ENCODE measurements around the gene DUSP11. TPM values are rescaled to one million over a fixed set of nuclear protein-coding genes. Genes with fewer than 3 reads are reported as not detected.

The DUSP11 gene
- total and polyA plus RNA-seq, 3 donors from 2014 or later: 32.2 to 56.3 (median 55.3) TPM

DNA sequence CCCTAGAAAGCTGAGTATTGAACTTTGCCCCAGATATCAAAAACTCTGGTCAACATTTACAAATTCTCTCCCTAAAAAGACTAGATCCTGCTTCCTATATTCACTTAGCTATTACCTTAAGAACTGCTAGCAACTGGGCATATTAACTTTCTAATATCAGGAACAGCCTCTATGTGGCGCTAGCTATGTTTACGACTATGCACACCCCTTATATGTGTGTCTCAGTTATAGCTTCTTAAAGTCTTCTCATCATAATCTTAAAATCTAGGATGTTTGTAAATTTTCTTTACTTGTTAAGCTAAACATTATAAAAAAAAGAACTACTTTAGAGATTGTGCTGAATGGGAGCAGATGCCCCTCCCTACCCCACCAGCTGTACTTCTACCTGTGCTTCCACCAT, 47.1 kb upstream of the DUSP11 start:
- no peak for TF ChIP-seq POLR2A (IDR thresholded peaks at IDR 0.05)
- peak in 1 of 3 experiments; percentile 18 for TF ChIP-seq CTCF (IDR thresholded peaks at IDR 0.05)
- no peak for DNase-seq
- no peaks in the 10 kb centered on the region for H3K27me3 ChIP-seq
- H3K36me3 ChIP-seq (ENCODE audit: low read depth, missing control alignments): no peaks in the 10 kb centered on the region
- intact Hi-C loops (cut with DNase I; ENCODE audit: low total_unique reads): no loop called here
- H3K9me3 ChIP-seq: no peaks in the 10 kb centered on the region
- no peak overlapping the region for H3K4me3 ChIP-seq
- 55 to 64% methylated on average over 2 of the region's 2 CpGs for WGBS, 2 donors
- peaks cover 17% of the 10 kb centered on the region for H3K4me1 ChIP-seq
- H3K27ac ChIP-seq: no peak overlapping the region

DNA sequence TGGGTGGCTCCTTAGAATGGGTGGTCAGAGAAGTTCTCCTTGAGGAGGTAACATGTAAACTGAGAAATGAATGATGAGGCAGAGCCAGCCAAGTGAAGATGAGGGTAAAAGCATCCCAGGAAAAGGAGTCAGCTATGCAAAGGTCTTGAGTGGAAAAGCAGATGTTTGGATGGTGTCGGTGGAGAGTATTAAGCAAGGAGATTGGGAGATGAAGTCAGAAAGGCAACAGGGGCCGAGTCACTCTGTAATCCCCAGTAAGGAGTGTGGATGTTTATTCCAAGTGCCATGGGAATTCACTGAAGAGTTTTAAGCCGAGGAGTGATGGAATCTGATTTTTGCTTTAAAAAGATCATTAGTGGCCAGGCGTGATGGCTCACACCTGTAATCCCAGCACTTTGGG, 45.5 kb upstream of the DUSP11 start:
- TF ChIP-seq CTCF (IDR thresholded peaks at IDR 0.05): no peak
- TF ChIP-seq POLR2A (IDR thresholded peaks at IDR 0.05): no peak
- Histone ChIP-seq H3K9me3 (no peaks in the 10 kb centered on the region), H3K36me3 (ENCODE audit: low read depth, missing control alignments) (no peaks in the 10 kb centered on the region), H3K4me3 (no peak overlapping the region), H3K4me1 (peaks cover 10% of the 10 kb centered on the region), H3K27ac (no peak overlapping the region), H3K27me3 (no peaks in the 10 kb centered on the region)
- intact Hi-C loops (cut with DNase I; ENCODE audit: low total_unique reads): no loop called here
- DNase-seq: no peak
- 83 to 85% methylated on average over 4 of the region's 4 CpGs for WGBS, 2 donors

GRCh38 chr2:73823916-73824523, 44.1 kb upstream of the DUSP11 start:
- H3K4me3 ChIP-seq: no peak overlapping the region
- no peaks in the 10 kb centered on the region for H3K9me3 ChIP-seq
- TF ChIP-seq POLR2A (IDR thresholded peaks at IDR 0.05) (no peak), CTCF (IDR thresholded peaks at IDR 0.05) (peak; percentile 67 to 81 (median 77))
- H3K36me3 ChIP-seq (ENCODE audit: low read depth, missing control alignments): no peaks in the 10 kb centered on the region
- H3K4me1 ChIP-seq: no peaks in the 10 kb centered on the region
- no peak overlapping the region for H3K27ac ChIP-seq
- WGBS, 2 donors: 24 to 29% methylated on average over 3 of the region's 3 CpGs
- intact Hi-C loops (cut with DNase I; ENCODE audit: low total_unique reads): no loop called here
- H3K27me3 ChIP-seq: no peaks in the 10 kb centered on the region
- peak; percentile 45 for DNase-seq

GRCh38 chr2:73823416-73823815, 43.5 kb upstream of the DUSP11 start:
- intact Hi-C loops (cut with DNase I; ENCODE audit: low total_unique reads): no loop called here

More at GRCh38 chr2:73823416-73823815, 43.5 kb upstream of the DUSP11 start:
- H3K27me3 ChIP-seq: no peaks in the 10 kb centered on the region
- TF ChIP-seq POLR2A (IDR thresholded peaks at IDR 0.05) (no peak), CTCF (IDR thresholded peaks at IDR 0.05) (no peak)
- no peaks in the 10 kb centered on the region for H3K36me3 ChIP-seq (ENCODE audit: low read depth, missing control alignments)
- H3K4me1 ChIP-seq: no peaks in the 10 kb centered on the region
- no peak overlapping the region for H3K4me3 ChIP-seq
- no peaks in the 10 kb centered on the region for H3K9me3 ChIP-seq
- 48 to 49% methylated on average over 2 of the region's 2 CpGs for WGBS, 2 donors
- H3K27ac ChIP-seq: no peak overlapping the region
- DNase-seq: no peak
